GM12875 (cell line): ENCODE results near the gene PSMD6.
A peak's percentile ranks its signal among the peaks of the same experiment; 100 is the strongest.

Experiments used
- H3K4me3 ChIP-seq: one replicate; pipeline ENCODE4 v1.5.1; 2011; ENCODE audit warnings: low read depth, low read length, control low read depth
- CTCF ChIP-seq: IDR thresholded peaks from 2 replicates; pipeline ENCODE4 v1.5.1; 2011; ENCODE audit warnings: low read depth, mild to moderate bottlenecking, control low read depth, inconsistent platforms, low read length, moderate library complexity, borderline replicate concordance; ENCODE audit not compliant: insufficient read depth

PSMD6 gene

GRCh38 chr3:64037084-64037483, 13.8 kb upstream of the PSMD6 start:
- TF ChIP-seq CTCF: no peak
- H3K4me3 ChIP-seq: no peak overlapping the region

DNA sequence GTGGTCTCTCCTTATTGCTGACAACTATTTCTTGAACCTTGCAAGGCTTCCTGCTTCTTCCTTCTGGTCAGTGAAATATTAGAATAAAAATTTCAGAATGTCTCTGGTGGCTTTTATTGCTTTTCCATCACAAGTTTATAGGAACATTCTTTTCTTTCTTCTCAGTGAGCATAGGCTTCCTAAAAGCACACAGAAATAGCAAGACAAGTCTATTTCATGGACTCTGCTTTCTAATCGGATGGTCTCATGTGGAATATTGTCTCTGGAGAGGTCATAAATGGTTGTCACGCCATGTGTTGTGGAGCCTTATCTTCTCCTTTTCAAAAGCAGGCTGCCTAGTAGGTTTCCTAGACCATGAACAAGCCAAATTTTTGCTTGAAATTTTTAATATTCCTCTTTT, 9.8 kb upstream of the PSMD6 start:
- no peak for TF ChIP-seq CTCF

GRCh38 chr3:64031540-64032508, 8.5 kb upstream of the PSMD6 start:
- H3K4me3 ChIP-seq: no peak overlapping the region
- TF ChIP-seq CTCF: no peak

More for the DNA sequence above, 9.8 kb upstream of the PSMD6 start:
- no peak overlapping the region for H3K4me3 ChIP-seq

DNA sequence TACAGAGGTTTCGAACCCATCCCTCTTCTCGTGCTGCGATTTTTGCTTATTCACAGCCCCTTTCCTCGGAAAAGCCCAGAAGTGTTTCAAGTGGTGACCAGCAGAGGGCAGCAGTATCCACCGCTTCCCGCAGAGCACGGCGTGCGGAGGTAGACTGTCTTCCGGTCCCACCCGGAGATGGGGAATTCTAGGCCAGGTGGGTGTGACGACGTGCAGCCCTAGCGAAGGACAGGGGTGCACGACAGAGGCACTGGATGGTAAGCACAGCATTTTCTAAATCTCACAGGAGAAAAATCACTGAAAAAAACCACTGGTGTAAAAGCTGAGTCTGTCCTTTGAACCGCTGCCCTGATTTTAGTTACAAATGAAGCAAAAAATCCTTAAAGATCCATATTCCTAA, 7.4 kb upstream of the PSMD6 start:
- no peak overlapping the region for H3K4me3 ChIP-seq
- peak; percentile 74 for TF ChIP-seq CTCF

DNA sequence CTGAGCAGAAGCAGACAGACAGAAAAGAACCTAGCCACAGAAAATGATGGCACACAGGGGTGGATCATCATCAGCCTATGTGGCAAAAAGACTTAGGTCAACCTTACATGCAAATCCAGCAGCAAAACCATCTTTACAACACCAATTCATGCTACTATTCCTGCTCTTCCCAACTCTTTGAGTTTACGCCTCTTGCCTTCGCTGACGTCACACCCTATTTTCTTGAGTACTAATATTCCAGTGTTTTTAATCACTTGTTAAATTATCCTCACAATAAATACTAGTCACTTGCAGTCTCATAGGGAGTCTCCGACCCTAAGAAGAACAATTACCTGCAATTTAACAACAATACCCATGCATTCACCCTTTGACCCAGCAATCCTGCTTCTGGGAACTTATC, 6.0 kb upstream of the PSMD6 start:
- TF ChIP-seq CTCF: no peak
- H3K4me3 ChIP-seq: no peak overlapping the region

DNA sequence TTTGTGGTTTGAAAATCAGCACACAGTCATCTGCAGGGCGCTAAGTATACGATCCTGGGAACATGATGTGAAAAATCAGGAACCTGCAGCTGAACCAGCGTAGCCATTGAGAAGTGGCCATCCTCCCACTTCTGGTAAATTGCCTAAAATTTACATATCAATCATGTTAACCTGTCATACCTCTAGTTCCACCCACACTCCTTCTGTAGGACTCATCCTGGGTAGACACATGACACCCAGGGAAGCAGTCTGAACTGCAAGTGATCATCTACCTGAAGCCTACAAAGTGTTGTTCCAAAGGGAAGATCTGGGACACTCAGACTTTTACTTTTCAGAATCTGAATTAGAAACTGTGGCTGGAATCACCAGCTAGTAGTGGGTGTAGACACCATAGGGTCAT, 5.5 kb upstream of the PSMD6 start:
- no peak for TF ChIP-seq CTCF
- H3K4me3 ChIP-seq: no peak overlapping the region

GRCh38 chr3:64027658-64028057, 4.4 kb upstream of the PSMD6 start:
- TF ChIP-seq CTCF: no peak
- H3K4me3 ChIP-seq: no peak overlapping the region
